Stimulated activated CD8-positive, alpha-beta memory T cell treated with anti-CD3 and anti-CD28 coated beads, Interleukin-2, amount 100 ng/mL, for 1 hour (primary cell): Measurements from ENCODE around the gene EXOC3L4.
"Not testable (repeated sequence)": the region's sequence is repeated elsewhere in the genome, so short reads cannot be mapped to it uniquely, and the experiment has no call there.

Source experiments
- DNase-seq, 2 donors: peaks; one replicate each; pipeline ENCODE4 v3.0.0-alpha.2; 2020; ENCODE audit warnings: low read depth in 2 of 2

Gene EXOC3L4

DNA sequence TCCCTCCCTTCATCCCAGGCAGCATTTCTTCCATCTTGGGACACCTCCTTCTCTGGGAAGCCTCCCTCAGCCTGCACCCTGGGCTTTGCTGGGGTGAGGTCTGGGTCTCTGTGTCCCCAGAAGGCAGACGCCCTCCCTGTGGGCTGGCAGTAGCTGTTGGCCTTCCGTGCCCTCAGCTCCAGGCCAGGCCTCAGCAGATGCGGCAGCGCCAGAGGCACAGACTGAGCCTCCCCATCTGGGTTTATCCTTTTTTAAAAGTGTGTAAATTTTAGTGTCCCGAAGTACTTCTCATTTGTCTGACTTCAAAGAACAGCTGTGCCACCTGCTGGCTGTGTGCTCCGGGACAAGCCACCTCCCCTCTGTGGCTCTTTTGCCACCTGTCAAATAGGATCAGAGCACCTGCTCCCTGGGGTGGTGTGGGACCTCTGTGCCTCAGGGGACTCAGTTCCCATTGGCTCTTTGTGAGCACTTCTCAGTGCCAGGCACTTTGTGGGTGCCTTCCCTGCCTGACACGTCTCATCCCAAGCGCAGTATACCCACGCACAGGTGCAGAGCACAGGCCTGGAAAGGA is 11.1 kb downstream of the EXOC3L4 start:
- DNase-seq, result no peak

DNA sequence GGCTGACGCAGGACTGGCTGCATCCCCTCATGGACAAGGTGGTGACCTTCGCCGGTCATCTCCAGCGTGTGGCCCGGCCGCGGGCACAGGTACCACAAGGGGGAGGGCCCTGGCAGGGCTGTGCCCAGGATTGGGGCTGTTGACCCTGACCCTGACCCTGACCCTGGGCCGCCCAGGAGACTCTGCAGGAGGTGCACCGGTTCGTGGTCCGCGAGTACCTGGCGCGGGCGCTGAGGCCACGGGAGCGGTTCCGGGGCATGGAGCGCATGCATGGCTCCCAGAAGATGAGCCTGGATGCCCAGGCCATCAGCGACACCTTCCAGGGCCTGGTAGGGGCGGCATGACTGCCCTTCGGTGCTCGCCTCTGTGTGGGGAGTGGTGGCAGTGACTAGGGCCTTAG is 12.9 kb downstream of the EXOC3L4 start:
- no peak for DNase-seq

DNA sequence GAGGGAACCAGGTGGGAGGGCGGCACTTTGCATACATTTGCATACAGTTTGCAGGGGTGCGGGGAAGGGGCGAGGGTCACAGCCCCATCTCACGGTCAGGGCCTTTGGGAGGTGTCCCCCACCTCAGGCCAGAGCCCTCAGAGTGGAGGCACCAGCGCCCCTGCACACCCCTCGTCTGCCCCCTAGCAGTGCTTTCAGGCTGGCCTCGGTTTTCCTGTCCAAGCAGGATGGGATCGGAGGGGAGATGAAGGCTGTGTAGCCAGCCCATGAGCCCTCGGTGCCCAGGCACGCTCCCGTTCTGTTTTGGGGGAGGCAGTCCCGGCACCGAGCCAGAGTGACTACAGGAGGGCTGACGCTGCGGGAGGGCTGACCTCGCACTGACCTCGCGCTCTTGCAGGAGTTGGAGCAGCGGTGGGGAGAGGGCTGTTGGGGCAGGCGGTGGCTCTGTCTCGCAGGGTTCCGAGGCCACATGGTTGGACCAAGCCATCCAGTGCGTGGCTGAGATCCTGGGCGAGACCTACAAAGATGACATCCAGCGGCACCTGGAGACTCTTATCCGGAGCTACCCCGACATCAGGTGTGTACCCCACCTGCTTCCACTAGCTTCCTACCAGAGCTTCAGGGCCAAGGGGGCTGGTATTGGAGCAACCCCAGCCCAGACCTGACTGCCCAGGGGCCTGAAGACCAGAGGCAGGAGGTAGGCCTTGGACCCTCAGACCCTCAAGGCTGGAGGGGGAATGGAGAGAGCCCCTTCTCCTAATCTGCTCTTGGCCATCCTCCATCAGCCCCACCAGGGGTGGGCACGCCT is 13.6 kb downstream of the EXOC3L4 start:
- no peak for DNase-seq

DNA sequence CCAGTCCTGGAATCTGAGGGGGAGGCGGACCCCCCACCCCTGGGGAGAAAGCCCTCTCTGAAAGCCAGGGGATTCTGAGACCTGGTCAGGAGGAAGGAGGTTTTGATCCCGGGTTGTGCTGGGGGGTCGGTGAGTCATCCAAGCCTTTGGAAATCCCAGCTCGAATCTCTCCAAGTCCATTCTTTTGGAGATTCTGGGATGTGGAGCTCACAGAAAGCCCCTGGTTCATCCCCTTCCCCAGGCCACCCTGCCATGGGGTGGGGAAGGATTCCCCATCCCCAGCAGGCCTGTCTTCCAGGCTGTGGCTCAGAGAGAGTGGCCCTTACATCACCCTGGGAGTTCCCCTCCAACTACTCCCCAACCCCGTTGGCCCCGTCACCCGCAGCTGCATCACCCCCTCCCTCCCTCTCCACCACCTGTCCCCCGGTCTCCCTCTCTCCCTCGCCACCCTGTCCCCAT is 14.3 kb downstream of the EXOC3L4 start:
- DNase-seq, result no peak

DNA sequence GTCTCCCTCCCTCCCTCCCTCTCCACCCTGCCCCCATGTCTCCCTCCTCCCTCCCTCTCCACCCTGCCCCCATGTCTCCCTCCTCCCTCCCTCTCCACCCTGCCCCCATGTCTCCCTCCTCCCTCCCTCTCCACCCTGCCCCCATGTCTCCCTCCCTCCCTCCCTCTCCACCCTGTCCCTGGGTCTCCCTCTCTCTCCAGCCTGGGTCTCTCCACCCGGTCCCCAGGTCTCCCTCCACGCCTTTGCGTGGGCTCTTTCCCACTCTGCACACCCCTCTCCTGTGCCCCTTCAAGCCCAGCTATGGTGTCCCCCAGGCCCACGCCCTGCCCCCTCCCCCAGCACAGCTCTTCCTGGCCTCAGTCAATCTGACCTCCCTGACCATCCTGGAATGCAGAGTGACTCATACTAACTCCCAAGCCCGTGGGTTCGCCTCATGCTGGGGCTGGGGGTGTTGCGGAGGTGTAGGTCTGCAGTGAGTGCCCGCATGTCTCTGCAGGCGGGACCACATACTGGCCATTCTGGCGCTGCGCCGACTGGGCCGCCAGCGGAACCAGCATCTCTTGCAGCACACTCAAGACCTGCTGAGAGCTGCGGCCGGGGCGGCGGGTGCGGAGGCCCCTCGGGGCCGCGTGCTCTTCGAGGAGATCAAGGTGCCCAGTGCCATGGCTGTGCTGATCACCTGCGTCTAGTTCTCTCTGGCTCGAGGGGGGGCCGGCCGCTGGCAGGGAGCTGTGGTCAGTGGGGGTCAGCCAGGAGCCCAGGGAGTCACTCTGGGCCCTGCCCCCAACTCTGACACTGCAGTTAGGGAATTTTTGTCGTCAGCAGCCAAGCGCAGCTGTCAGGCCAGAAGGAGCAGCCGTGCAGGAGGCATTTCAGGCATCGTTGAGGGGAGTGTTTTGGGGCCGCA is 15.3 kb downstream of the EXOC3L4 start:
- DNase-seq, result no peak

DNA sequence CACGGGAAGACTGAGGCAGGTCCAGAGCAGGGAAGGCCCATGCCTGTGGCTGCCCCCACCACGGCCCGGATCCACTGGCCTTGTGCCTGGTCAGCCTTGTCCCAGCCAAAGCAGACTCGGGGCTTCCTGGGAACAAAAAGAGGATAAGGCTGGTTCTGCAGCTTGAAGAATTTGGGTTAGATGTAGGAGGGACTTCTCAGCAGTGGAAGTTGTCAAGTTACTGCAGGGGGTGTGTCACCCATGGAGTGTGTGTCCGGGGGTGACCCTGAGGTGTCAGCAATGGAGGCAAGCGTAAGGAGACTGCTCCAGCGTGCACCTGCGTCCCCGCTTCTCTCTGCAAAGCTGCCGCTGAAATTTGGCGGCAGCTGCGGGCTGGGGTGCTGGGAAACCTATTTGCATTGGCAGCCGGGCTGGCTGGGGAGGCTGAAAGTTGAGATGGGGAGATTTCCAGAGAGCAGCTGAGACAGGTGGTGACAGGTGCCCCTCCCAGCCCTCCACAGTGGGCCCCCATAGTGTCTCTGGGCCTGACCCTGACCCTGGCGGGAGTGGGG is 16.2 kb downstream of the EXOC3L4 start:
- no peak for DNase-seq

DNA sequence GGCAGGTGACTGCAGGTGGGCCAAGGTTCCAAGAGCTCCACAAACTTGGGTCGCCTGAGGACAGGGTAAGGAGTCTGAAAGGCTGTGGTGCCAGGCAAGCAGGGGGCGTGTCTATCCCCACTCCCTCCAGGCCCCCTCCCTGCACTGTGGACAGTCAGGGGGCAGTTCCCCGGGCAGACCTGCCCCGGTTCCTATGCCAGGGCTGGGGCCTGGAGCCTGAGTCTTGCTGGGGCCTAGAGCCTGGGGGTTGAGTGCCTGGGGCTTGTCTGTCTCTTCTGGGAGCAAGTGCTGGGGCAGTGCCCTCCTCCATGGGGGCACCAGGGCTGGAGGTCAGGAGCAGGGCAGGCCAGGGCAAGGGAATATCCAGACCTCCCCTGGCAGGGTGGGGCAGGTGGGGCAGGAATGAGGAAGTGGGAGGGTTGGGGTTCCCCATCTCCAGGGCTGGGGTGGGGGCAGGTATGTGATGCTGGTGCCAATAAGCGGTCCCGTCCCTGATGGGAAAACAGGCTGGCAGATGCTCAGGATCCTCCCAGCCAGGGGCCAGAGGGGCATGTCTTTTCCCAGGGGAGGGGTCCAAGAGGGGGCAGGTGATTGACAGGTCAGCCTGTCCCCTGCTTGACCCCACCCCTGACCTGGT is 16.8 kb downstream of the EXOC3L4 start:
- no peak for DNase-seq

DNA sequence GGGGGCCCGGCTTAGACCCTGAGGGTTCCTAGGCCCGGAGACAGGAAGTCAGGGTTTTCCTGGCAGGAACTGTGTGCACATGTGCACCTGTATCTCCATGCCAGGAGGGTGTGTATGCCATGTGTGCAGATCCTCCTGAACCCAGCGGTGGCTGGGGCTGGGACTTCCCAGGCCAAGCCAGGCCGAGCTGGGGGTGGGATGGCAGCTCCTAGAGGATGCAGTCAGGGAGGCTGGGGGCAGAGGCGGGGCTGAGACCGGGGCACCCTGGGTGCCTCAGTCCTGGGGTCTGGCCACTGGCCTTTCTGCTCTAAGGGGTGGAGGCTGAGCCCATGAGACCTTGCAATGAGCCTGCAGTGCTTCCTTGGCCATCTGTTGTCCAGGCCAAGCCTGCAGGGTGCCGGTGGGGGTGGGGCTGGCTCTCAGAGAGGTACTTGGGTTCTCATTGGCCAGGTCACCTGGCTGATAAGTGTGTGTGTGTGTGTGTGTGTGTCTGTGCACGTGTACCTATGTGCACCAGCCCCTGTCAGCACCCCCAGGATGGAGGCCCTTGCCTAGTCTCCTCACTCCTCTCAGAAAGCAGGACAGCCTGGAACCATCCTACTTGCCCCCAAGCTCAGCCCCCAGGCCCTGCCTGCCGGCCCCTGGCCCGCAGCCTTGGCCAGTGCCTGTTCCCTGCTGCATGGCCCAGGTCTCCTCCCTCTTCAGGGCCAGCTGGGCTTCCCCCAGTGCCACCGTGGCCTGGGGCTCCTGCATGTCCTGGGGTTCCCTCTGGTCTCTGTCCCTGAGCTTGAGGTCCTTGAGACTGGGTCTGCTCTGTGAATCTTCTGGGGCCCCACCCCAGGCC is 18.1 kb downstream of the EXOC3L4 start:
- no peak for DNase-seq

DNA sequence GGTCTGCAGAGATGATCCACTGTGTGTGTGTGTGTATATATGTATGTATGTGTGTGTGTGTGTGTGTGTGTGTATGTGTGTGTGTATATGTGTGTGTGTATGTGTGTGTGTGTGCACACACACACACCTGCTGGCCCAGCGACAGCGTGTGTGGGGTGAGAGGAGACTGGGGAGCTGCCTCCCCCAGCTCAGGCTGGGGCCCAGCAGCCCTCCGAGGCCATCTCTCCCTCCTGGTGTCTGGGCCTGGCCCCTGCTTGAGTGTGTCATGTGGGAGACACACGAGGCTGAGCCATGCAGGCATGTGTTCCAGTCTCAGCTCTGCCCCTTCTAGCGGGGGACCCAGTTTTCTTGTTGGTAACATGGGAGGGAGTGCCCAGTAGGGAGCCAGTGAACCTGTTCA is 18.8 kb downstream of the EXOC3L4 start:
- DNase-seq, result no peak

DNA sequence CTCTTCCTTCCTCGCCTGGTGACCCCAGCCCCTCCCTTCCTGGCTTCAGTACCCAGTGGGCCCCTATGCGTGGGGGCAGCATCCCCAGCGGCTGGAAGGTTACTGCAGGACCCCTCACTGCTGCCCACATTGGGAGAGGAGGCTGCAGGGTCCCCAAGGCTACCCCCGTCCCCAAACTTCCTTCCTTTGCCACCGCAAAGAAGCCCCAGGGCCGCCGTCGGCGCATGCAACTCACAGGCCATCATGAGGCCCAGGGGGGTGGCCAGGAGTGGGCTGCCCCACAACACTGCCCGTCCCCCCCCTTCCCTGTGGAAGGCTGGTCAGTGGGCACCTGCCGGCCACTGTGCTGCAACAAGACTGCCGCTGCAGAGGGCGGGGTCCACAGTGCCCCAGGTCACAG is 19.2 kb downstream of the EXOC3L4 start:
- DNase-seq, result no peak

DNA sequence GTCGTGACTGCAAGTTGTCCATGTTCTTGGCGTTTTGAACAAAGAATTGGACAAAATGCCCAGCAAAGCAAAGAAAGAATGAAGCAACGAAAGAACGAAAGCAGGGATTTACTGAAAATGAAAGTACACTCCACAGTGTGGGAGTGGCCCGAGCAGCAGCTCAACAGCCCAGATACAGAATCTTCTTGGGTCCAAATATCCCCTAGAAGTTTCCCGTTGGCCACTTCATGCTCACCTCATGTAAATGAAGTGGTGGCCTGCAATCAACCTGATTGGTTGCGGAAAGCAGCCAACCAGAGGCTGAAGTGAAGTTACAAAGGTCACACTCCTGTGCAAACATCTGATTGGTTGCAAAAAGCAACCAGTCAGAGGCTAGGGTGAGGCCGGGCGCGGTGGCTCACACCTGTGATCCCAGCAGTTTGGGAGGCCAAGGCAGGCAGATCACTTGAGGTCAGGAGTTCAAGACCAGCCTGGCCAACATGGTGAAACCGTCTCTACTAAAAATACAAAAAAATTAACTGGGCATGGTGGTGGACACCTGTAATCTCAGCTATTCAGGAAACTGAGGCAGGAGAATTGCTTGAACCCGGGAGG is 20.7 kb downstream of the EXOC3L4 start:
- not testable (repeated sequence) for DNase-seq

DNA sequence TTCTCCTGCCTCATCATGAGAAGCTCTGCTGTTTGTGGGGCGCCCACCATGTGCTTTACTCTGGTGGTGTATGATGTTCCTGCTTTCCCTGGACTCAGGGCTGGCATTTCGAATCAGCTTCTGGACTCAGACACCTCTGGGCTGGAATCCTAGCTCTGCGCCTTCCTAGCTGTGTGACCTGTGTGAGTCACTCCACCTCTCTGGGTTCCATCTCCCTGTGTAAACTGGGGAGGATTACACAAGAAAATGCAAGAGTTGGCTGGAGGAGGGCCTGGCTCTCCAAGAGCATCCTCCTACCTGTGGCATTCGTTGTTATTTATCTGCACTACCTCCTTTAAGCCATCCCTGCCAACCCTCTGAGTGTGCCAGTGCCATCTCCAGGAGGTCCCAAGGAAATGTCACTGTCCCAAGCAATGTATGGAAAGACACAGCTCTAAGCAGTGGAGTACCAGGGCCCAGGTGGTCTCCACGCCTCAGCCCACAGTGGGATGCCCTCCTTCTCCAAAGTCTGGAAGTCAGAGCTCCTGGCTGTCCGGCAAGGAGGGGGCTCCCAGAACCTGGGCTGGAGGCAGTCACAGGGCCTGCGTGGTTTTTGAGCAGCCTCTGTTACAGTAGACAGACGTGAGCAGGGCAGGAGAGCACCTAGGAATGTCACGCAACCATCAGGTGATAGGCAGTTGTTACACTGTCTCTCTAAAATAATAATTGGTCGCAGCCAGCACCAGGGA is 21.5 kb downstream of the EXOC3L4 start:
- DNase-seq, result no peak

DNA sequence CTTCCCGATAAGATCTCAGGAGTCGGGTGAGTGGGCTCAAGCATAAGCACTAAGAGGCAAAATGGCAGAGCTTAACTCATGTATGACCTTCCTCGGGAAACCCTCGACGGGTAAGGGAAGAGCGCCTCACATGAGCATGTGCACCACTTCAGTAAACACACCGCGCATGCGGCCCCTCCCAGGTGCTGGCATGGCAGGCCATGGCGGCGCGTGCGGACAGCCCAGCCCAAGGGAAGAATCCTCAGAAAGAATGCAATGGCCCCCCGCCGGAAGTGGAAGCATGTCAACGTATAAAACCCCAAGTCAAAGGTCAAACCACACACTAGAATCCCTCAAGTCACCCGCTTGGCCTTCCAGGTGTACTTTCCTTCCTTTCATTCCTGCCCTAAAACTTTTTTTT is 22.1 kb downstream of the EXOC3L4 start:
- no peak for DNase-seq

DNA sequence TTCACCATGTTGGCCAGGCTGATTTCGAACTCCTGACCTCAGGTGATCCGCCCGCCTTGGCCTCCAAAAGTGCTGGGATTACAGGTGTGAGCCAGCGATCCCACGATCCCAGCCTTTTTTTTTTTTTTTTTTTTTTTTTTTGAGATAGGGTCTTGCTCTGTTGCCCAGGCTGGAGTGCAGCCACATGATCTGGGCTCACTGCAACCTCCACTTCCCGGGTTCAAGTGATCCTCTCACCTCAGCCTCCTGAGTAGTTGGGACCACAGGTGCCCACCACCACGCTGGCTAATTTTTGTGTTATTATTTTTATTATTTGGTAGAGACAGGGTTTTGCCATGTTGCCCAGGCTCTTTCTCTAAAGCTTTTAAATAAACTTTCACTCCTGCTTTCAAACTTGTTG is 23.0 kb downstream of the EXOC3L4 start:
- DNase-seq, result not testable (repeated sequence)

DNA sequence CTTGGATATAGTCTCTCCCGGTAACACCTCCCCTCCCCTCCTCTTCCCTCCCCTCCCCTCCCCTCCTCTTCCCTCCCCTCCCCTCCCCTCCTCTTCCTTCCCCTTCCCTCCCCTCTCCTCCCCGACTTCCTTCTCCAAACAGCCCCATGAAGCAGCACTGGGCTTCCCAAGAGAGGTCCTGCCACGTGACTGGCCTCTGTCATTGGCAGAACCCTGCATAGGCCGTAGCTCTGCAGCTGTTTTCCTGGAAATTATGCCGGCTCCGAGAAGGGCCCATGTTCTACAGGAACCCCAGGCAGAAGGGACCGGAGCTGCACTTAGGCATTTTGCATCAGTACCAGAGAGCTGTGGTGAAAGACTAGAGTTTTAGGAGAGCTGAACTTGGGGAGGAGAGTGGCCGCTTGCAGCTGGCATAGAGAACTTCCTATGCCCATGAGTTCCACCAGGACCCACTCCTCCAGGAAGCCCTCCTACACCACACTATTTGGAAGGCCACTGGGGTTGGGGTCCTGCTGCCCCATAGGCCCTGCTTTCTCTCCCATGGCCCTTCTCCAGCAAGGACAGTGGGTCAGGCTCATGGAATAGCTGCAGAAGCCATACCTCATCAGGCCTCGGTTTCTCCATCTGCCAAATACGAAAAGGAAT is 23.6 kb downstream of the EXOC3L4 start:
- DNase-seq, result no peak

DNA sequence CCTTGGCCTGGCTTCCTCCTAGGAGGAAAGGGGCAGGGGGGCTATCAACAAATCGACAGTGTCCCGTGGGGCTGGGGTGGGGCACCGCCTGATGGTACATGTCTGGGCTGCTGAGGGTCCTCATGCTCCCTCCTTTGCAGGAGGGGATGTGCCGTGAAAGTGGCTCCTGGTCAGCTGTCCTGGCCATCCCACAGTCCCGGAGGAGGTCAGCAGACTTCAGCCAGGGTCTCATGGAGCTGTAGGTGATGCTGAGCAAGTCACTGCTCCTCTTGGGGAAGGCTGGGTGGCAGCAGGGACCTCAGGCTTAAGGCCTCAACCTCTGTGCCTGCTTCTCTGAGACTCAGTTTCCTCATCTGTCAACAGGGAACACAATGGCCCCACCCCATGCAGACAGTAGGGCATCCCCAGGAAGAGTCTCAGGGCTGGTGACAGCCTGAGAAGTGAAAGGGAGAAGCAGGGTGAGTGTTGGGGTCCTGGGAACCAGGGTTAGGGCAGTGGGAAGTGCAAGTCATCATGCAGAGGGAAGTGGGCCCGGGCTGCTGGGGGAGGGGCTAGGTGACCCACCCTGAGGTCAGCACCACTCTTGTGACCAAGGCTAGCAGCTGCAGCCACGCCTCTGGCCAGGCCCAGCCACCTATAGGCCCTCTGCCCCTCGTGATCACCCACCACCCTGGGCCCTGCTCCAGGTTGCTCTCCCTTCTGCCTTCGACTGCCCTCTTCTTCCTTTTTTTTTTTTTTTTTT is 24.3 kb downstream of the EXOC3L4 start:
- no peak for DNase-seq

DNA sequence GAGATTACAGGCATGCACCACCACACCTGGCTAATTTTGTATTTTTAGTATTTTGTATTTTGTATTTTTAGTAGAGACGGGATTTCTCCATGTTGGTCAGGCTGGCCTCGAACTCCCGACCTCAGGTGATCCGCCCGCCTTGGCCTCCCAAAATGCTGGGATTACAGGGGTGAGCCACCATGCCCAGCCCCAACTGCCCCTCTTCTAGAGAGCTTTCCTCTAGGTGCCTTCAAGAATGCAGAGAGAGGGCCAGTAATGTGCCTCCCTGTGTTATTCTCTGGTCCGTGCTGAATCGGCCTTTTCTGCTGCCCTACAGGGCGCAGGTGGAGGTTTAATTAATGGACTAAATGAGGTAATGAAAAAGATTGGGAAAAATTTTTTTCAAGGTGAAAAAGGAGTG is 25.0 kb downstream of the EXOC3L4 start:
- not testable (repeated sequence) for DNase-seq

DNA sequence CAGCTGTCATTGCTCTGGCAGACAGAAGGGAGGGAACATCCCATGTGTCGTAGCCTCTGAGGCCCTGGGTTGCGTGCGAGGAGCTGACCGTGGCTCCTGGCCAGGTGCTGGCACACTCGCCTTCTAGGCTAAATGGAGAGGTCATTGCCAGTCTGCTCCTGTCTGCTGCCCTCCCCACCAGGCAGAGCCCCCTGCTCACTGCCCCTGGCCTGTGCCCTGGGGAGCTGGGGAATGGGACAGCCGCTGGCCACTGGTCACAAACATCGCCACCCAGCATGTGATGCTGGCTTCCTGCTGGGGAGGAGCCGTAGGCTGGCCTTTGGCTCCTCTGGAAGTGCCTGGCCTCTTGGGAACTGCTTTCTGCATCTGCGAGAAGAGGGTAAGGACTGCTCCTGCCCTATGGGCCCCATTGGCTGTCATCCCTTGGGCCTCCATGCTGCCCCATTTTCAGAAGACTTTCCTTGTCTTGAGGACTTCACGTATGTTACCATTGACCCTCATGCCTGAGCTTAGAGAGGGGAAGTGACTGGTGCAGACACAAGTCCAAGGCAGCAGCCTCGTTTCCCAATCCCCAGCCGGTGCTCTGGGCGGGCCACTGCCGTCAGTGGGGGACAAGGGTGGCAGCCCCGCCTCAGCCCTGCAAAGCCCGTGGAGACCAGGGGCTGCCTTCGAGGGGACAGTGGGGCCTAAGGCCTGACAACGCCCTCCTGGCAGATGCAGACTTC is 26.8 kb downstream of the EXOC3L4 start:
- no peak for DNase-seq
